WI38 (cell line): ENCODE measurements around the gene ARAP3.

Experiments used
- H3K4me3 ChIP-seq: 2 replicates; pipeline ENCODE4 v1.5.1; 2011; ENCODE audit warnings: low read depth, mild to moderate bottlenecking, control low read depth, low read length
- CTCF ChIP-seq: IDR thresholded peaks from 2 replicates; pipeline ENCODE4 v1.5.1; 2012; ENCODE audit warnings: low read depth, mild to moderate bottlenecking, control low read depth, low read length

ARAP3 gene

GRCh38 chr5:141634720-141635119 lies 47.3 kb downstream of the ARAP3 start:
- H3K4me3 ChIP-seq, result no peak overlapping the region
- no peak for TF ChIP-seq CTCF

GRCh38 chr5:141633871-141634561 lies 48.0 kb downstream of the ARAP3 start:
- no peak for TF ChIP-seq CTCF
- H3K4me3 ChIP-seq, result no peak overlapping the region

GRCh38 chr5:141632650-141633049 lies 49.4 kb downstream of the ARAP3 start:
- no peak overlapping the region for H3K4me3 ChIP-seq
- TF ChIP-seq CTCF, result no peak

- H3K4me3 ChIP-seq, result no peak overlapping the region
- TF ChIP-seq CTCF, result no peak
Observed at GRCh38 chr5:141630570-141631140, 51.4 kb downstream of the ARAP3 start.

GRCh38 chr5:141628175-141628788 lies 53.7 kb downstream of the ARAP3 start:
- H3K4me3 ChIP-seq, result no peak overlapping the region
- no peak for TF ChIP-seq CTCF

GRCh38 chr5:141623611-141624010 lies 58.4 kb downstream of the ARAP3 start:
- no peak overlapping the region for H3K4me3 ChIP-seq
- no peak for TF ChIP-seq CTCF

- no peak overlapping the region for H3K4me3 ChIP-seq
- TF ChIP-seq CTCF, result no peak
Observed at GRCh38 chr5:141623186-141623585, 58.8 kb downstream of the ARAP3 start.
